Epidermal melanocyte (primary cell): ENCODE results near the gene IFITM5.
"Not testable (repeated sequence)": the region's sequence is repeated elsewhere in the genome, so short reads cannot be mapped to it uniquely, and the experiment has no call there.

ENCODE experiments used
- DNase-seq: peaks from one replicate; pipeline ENCODE4 v3.0.0; 2011; ENCODE audit warnings: low spot score; ENCODE audit not compliant: insufficient read length

The IFITM5 gene

GRCh38 chr11:312092-312816 is 12.9 kb upstream of the IFITM5 start:
- DNase-seq = no peak

- DNase-seq = not testable (repeated sequence)
These were observed 11.9 kb upstream of the IFITM5 start for GRCh38 chr11:311013-311748.

GRCh38 chr11:309979-310572 is 10.8 kb upstream of the IFITM5 start:
- not testable (repeated sequence) for DNase-seq

- not testable (repeated sequence) for DNase-seq
These were observed 9.7 kb upstream of the IFITM5 start for GRCh38 chr11:308740-309665.

- DNase-seq = peak; percentile 86
These were observed 8.7 kb upstream of the IFITM5 start, which contains the start of gene IFITM2 for GRCh38 chr11:307766-308708. Gene IFITM2 (plus strand): TSS chr11:307816. CDS start chr11:308193, 377 bp downstream.

GRCh38 chr11:306645-307371 is 7.5 kb upstream of the IFITM5 start:
- no peak for DNase-seq

GRCh38 chr11:305844-306211 is 6.5 kb upstream of the IFITM5 start:
- no peak for DNase-seq

- DNase-seq = peak; percentile 99
These were observed 5.9 kb upstream of the IFITM5 start for GRCh38 chr11:304915-305843.

- no peak for DNase-seq
These were observed 4.8 kb upstream of the IFITM5 start for GRCh38 chr11:304061-304506.

- no peak for DNase-seq
These were observed 4.0 kb upstream of the IFITM5 start for GRCh38 chr11:303363-303762.

GRCh38 chr11:299951-300735 is 817 bp upstream of the IFITM5 start:
- DNase-seq = no peak

- no peak for DNase-seq
These were observed 790 bp downstream of the IFITM5 start for GRCh38 chr11:298406-299065.

- no peak for DNase-seq
These were observed 1.5 kb downstream of the IFITM5 start for GRCh38 chr11:297586-298405.

- DNase-seq = no peak
These were observed 2.2 kb downstream of the IFITM5 start for GRCh38 chr11:297051-297585.

GRCh38 chr11:296171-297050 is 2.9 kb downstream of the IFITM5 start:
- DNase-seq = no peak
